Renal cortical epithelial cell (primary cell): Measurements from ENCODE around the gene RNF151. TPM values are rescaled to one million over a fixed set of nuclear protein-coding genes. Genes with fewer than 3 reads are reported as not detected.
A peak's percentile ranks its signal among the peaks of the same experiment; 100 is the strongest.

ENCODE experiments used
- DNase-seq: peaks from one replicate; pipeline ENCODE4 v3.0.0-alpha.2; 2011; ENCODE audit warnings: low read depth
- total RNA-seq: library from RNA; depleted of rRNA; stranded (reverse); fragments of >200 nt; gene quantifications from 2 replicates; pipeline ENCODE4 v1.2.3, GENCODE V29; 2014

The RNF151 gene
- total RNA-seq, 1 donor from 2014 or later, result not detected

DNA sequence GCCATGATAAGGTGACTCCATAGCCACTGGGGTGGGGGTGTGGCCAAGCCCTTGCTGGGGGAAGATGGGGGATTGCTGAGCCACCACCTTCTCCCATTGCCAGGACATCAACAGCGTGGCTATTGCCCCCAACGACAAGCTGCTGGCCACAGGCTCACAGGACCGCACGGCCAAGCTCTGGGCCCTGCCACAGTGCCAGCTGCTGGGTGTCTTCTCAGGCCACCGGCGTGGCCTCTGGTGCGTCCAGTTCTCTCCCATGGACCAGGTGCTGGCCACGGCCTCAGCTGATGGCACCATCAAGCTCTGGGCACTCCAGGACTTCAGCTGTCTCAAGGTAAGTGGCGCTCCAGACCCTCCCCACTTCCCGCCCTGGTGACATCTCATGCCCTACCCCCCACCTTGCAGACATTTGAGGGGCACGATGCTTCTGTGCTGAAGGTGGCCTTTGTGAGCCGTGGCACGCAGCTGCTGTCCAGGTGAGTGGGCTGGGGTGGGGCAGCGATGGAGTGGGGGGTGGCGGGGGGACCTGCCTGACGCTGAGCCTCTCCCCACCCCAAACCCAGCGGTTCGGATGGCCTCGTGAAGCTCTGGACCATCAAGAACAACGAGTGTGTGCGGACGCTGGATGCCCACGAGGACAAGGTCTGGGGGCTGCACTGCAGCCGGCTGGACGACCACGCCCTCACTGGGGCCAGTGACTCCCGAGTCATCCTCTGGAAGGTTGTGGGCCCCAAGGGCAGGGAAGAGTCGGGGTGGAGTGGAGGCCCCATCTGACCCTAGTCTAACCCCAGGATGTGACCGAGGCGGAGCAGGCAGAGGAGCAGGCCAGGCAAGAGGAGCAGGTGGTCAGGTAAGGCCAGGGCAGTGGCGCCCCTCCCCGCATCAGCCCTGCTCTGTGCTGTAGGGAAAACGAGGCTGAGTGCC is 10.6 kb downstream of the RNF151 start:
- DNase-seq, result no peak

DNA sequence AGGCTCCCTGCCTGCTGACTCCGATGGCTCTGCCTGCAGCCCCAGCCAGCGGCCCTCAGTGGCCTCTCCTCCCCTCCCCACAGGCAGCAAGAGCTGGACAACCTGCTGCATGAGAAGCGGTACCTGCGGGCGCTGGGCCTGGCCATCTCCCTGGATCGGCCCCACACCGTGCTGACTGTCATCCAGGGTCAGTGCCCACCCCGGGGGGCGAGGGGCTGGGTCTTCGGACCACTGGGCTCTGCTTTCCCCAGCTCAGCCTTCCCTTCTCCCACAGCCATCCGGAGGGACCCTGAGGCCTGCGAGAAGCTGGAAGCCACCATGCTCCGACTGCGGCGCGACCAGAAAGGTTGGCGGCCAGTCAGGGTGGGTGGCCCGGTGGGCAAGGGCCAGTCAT is 11.2 kb downstream of the RNF151 start:
- no peak for DNase-seq

DNA sequence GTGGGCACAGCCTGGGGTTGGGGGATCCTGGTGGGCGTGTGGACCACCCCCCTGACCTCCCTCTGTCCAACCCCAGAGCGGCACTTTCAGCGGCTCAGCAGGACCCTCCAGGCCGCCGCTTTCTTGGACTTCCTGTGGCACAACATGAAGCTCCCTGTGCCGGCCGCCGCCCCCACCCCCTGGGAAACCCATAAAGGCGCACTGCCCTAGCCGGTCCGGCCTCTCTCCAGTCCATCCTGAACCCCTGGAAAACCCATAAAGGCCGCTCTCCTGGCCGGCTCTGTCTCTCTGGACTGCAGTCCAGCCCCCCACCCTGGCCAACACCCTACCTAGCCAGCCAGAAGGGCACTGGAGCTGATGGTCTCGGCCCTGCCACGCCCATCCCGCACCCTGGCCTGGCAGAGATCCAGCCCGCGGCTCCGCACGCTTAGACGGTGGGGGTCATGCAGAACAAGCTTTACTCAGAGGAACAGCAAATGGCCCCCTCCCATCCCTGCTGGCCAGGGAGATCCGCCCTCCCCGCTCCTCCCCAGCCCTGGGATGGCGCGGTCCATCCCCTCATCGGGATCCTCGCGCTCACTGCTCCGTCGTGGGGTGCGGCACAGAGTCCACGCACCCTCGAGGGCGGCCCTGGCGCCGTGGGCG is 11.9 kb downstream of the RNF151 start:
- DNase-seq, result no peak

DNA sequence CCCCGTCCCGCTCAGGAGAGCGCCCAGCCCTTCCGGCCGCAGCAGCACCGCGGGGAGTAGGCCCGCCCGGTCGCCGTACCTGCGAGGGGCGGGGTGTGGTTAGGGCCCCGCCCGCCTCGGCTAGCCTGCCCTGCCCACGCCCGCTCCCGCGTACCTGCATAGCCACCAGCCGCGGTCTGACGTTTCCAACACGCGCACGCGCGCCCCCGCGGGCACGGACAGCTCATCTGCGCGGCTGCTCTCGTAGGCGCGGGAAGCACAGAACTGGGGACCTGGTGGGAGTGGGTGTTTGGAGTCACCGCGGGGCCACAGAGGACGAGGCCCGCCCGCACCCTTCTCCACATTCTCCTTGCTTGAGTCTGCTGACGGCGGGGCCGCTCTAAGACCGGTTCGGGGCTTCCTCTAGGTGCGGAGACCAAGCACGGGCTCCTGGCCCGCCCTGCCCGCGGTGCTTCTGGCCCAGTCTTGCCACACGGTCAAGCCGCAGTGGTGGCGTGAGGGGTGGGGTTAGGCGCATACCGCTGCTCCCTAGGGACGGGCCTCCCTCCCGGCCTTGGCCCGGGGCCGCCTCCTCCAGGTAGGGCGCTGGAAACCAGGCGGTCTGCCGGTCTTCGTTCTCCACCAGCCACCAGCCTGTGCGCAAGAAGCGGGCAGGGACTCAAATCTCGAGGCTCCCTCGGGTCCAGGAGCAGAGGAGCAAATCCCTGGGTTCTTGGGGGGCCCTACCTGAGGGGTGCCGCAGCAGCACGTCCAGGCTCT is 12.8 kb downstream of the RNF151 start:
- no peak for DNase-seq

DNA sequence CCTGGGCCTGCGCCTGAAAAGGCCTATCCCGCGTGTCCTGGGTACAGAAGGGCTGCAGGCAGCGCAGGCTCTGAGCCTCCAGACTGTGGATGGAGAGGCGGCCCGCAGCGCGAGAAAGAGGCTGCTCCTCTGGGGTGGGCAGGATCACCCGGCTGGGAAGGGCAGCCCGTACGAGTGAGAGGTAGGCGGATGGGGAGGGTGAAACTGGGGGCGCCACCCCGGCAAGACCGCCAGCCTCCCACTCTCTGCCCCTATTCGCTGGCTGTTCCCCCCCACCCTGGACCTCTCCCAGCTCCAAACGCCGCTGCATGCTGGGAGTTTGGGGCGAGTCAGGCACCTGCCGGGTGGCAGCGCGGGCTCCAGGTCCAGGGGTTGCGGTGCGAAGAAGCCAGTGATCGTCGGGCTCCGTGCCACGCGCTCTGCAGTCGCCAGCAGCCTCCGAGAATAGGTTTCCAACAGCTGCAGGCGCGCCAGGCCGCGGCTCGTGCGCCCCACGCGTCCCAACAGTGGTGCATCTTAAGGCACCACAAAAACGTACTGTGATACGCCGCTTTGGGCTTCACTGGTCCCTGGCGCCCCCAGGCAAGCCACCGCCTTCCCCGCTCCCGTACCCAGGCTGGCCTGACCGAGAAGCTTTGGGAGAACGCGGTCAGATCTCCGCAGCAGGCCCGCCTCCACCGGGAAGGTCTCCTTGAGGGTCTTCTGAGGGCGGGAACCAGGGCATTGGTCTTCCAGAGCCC is 13.5 kb downstream of the RNF151 start:
- no peak for DNase-seq

DNA sequence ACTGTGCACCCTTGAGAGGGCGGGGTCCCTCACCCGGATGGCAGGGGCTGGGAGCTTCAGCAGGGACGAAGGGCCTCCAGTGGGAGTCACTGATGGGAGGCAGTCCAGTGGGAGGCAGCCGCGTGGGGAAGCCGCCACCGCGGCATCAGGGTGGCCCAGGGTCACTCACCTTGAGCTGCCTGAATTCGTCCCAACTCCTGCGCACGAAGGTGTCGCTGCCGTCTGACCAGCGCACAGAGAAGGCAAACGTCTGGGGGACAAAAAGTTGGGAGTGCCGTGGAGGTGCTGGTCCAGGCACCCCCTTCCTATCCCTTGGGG is 14.1 kb downstream of the RNF151 start:
- no peak for DNase-seq

DNA sequence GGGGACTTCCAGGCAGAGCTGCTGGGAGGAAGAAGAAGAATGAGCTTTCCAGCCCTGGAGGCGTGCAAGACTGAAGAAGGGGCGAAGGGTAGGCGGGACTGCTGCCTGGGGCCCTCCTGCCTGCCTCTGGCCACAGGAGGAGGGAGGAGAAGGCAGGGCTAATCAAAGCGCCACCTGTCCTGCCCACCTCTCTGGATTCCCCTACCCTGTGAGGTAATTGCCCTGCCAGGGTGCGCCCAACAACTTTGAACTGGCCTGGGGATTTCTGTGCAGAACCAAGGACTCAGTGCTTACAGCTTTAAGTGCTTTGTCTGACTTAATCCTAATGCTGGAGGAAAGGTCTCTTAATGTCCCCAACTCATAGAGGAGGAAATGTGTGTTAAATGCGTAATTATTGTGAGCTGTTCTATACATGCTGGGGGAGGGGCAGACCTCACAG is 14.8 kb downstream of the RNF151 start, which contains the start of gene NOXO1:
Gene NOXO1, minus strand, starts transcription at position 72 of the 439 bp plus-strand sequence. CDS start 290 bp downstream, outside the sequence.
- DNase-seq, result no peak

DNA sequence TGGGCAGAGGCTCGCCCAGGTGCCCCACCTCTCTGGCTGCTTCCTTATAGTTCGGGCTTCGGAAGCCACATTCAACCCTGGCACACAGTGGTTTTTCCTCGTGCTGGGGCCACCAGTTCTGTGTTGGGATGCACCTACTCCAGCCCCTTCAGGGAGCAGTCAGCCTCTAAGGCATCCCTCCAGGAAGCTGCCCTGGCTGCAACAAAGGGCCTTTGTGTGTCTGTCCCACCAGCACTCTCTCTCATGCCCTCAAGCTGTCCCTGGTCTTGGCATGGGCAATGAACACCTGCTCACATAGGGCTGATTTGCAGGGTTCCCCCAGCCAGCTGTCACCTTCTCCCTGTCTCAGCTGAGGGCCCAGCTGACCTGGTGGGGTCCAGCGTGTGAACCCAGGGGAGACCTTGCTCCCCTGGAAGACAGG is 15.4 kb downstream of the RNF151 start:
- no peak for DNase-seq

DNA sequence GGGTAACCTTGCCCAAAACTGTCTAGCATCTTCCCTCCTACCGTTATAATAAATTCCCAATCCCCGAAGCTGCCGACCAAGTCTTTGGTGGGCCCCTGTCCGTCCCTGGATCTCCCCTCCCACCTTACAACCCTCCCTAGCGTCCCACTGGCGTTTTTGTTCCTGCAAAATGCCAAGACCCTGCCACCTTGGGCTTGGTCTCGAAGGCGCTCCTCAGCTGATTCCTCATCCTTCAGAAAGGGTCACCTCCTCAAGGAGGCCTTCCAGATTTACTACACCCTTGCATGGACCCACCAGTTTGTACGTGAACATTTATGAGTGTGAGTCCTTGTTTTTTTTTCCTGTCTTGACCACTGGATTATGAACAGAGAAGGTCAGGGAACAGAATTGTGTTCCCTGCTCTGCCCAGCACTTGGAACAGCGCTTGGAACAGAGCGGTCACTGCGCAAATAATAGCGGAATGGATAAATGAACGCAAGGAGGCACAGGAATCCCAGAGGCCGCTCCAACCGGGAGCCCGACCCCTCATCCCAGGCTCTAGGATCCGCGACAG is 16.4 kb downstream of the RNF151 start:
- no peak for DNase-seq

DNA sequence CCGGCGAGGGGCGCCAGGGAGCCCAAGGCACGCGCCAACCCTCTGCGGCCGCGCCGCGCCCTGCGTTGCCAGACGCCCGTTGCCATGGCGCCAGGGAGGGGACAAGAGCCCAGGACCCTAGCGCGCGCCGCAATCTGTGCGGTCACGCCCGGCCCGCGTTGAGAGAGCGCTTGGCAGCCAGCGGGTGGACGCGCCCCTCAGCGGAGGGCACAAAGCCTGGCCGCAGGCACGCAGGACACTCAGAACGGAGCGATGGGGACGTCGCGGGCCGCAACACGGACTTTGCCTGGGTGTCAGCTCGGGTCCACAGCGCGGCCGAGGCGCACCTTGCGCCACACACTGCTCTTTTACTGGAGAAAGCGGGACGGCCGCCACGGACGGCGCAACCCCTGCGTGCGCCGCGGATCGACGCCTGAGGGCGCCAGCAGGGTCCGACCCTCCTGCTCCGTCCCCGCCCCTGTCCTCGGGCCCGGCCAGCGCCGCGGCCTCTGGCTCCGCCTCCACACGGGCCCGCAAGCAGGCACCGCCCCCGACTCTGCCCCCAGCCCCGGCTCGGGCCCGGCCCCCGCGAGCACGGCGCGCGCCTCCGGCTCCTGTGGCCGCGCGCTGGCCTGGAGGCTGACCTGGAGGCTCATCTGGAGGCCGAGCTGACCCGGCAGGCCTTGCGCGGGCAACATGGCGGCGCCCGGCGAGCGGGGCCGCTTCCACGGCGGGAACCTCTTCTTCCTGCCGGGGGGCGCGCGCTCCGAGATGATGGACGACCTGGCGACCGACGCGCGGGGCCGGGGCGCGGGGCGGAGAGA is 17.1 kb downstream of the RNF151 start, which contains the start of gene GFER:
Gene GFER, plus strand, starts transcription at position 650 of the 803 bp plus-strand sequence. Its CDS starts 26 bp downstream, at position 676.
- peak; percentile 60 for DNase-seq

DNA sequence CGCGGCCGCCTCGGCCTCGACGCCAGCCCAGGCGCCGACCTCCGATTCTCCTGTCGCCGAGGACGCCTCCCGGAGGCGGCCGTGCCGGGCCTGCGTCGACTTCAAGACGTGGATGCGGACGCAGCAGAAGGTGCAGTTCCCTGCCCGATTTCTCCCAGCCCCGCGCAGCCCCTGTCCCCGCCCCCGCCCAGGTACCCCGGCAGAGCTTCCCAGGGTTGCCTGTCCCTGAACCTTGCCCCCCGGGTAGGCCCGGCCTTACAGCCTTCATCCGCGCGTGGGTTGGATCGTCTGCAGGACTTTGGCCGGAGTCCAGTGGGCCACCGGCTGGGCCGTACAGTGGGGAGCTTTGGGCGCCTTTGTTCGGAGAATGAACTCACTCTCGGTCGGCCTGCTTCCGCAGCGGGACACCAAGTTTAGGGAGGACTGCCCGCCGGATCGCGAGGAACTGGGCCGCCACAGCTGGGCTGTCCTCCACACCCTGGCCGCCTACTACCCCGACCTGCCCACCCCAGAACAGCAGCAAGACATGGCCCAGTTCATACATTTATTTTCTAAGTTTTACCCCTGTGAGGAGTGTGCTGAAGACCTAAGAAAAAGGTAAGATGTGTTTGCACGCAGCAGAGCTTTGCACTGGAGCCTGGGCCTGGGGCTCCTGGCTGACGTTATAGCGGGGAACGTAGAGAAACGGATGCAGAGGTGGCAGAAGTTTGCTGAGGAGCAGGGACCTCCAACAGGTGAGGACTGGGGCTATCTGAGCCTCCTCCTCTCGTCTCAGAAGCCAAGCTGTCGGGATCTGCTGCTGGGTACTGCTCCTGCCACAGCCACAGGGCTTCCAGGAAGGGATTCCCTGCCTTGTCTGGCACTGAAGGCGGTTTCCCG is 17.9 kb downstream of the RNF151 start:
- no peak for DNase-seq

DNA sequence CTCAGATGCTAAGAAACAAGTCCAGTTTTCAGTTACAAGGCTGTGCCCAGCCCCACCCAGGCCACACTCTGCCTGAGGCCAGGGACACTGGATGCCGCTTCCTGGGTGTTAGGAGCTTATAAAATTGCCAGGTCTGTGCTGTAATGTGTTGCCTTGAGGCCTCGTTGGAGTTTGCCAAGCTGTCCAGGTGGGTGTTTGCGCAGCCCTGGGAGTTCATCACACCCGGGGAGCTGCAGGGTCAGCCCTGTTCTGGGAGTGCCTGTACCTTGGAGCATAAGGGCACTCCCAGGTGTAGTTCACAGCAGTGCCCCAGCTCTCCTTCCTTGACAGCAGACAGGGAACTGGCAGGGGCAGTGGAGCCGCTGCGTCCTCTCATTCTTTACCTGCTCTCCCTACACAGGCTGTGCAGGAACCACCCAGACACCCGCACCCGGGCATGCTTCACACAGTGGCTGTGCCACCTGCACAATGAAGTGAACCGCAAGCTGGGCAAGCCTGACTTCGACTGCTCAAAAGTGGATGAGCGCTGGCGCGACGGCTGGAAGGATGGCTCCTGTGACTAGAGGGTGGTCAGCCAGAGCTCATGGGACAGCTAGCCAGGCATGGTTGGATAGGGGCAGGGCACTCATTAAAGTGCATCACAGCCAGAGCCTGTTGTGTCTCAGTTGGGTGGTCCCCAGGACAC is 19.0 kb downstream of the RNF151 start:
- DNase-seq, result no peak

DNA sequence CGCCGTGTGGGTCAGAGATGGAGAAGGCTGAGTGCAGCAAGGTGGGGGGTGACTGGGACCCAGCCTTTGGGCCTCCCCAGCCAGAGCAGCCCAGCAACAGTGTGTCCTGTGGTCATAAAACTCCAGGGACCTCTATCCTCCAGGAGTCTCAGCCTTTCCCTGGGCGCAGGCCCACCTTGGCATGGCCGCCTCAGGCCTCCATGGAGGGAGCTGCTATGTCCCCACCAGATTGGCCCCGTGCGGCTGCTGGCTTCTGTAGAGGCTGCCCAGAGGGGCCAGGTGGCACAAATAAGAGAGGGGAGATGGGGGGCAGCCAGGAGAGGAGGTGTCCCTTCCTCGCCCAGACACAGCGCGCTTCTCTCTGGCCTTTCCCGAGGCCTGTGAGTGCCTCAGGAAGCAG is 20.5 kb downstream of the RNF151 start:
- DNase-seq, result no peak

DNA sequence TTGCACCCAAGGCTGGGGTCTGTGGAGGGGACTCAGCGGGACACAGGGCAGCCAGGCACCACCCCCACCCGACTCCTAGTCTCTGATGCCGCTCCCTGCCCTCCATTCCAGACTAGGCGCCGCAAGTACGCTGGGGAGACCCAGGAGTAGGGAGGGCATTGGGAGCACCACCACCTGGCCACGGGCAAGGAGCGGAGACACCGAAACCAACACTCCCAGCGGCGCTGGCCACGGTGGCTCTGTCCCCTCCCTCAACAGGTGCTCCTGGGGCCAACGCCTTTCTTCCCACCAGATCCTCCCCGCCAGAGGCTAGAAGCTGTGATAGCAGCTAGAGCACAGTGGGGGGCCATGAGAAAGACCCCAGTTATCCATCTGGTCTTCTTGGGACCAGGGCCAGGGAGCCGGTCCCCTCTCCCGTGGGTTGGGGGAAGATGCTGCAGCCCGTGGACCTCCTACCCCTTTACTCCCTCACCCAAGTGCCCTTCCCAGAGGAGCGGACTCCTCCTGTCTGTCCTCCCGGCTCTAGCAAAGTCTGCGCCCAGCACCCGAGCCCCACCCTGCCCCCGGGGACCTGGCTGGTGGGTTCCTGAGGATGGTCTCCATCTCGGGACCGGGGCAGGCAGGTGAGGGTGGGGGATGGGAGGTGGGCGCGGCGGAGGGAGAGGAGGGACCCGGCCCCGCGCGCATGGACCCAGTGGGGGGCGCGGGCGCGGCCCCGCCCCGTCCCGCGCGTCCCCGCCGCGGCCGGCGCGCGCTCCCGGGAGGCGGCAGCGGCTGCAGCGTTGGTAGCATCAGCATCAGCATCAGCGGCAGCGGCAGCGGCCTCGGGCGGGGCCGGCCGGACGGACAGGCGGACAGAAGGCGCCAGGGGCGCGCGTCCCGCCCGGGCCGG is 22.8 kb downstream of the RNF151 start, which contains the start of gene SYNGR3:
Gene SYNGR3, plus strand, starts transcription at position 762 of the 892 bp plus-strand sequence. CDS start 133 bp downstream, outside the sequence.
- DNase-seq, result no peak

DNA sequence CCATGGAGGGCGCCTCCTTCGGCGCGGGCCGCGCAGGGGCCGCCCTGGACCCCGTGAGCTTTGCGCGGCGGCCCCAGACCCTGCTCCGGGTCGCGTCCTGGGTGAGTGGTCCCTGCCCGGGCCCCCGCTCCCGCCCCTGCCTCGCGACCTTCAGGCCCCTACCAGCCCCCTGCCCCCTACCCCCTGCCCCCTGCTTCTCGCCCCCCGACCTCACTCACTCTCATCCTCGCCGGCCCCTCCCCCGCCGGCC is 23.4 kb downstream of the RNF151 start:
- no peak for DNase-seq

DNA sequence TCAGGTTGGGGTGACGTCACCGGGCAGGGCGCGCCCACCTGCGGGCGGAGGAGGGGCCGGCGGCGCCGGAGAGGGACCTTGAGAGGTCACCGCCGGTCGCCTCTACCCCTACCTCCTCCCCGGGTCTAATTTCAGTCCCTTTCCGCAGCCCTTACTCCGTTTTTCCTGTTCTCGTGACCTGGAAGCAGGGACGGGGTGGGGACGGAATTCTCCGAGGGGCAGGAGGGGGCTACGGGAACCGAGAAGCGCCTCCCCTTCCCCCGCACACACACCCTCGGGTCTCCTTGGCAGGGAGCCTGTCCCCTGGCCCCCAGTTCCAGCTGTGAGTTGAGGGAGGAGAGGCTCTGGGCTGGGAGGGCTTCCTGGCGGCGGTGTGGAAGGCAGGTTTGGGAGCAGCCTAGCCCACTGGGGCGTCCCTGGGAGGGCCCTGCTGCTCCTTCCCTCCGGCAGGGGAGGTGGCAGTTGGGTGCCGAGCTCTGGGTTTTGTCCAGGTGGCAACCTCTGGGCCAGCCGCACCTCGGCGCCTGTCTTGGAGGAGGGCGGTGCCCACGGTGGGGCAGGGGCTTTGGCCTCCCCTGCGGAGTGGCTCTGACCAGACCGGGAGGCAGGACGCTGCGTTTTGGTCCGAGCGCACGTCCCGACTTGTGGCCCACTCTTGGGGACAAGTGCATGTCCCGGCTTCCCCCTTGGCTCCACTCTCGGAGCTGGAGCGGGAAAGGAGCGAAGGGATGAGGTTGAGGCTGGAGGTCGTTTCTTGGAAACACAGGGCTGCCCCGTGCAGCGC is 23.9 kb downstream of the RNF151 start:
- no peak for DNase-seq

DNA sequence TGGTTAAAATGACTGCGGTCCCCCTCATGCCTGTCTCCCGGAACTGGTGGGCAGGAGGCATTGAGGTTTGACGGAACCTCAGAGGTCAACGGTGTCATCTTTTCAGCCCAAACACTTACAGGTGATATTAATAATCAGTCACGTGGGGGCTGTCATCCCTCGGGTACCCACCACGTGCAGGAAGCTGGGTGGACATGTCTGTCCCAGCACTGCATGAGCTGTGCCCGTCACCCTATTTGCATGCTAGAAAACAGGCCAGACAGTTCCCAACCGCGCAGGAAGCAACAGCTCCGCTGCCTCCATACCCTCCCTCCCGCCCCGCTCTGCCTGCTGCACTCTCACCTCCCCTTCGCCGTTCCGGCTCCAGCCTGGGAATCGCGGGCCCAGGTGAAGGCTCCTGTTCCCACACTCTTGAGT is 24.5 kb downstream of the RNF151 start:
- no peak for DNase-seq
